Activated naive CD8-positive, alpha-beta T cell treated with anti-CD3 and anti-CD28 coated beads, Interleukin-2, amount 50 U/mL, for 24 hours (primary cell): ENCODE measurements around the gene ZFHX3.

Source experiments
- ATAC-seq: fragments of 150-1000 bp; cut with Tn5 transposase; one replicate; pipeline ENCODE4 v1.10.0; 2021
- DNase-seq: peaks from one replicate; pipeline ENCODE4 v3.0.0; 2021
- H3K27ac Mint-ChIP-seq: one replicate; pipeline ENCODE4 v1.8.0; 2021; ENCODE audit warnings: mild to moderate bottlenecking, mixed read lengths
- H3K27me3 Mint-ChIP-seq: one replicate; pipeline ENCODE4 v1.8.0; 2021; ENCODE audit warnings: mixed read lengths
- H3K36me3 Mint-ChIP-seq: one replicate; pipeline ENCODE4 v1.8.0; 2021; ENCODE audit warnings: low read depth, mixed read lengths
- H3K4me1 Mint-ChIP-seq: one replicate; pipeline ENCODE4 v1.8.0; 2021; ENCODE audit warnings: mixed read lengths
- H3K4me3 Mint-ChIP-seq: one replicate; pipeline ENCODE4 v1.8.0; 2021; ENCODE audit warnings: mild to moderate bottlenecking, moderate library complexity, mixed read lengths
- H3K9me3 Mint-ChIP-seq: one replicate; pipeline ENCODE4 v1.8.0; 2021; ENCODE audit warnings: mixed read lengths

ZFHX3 gene

DNA sequence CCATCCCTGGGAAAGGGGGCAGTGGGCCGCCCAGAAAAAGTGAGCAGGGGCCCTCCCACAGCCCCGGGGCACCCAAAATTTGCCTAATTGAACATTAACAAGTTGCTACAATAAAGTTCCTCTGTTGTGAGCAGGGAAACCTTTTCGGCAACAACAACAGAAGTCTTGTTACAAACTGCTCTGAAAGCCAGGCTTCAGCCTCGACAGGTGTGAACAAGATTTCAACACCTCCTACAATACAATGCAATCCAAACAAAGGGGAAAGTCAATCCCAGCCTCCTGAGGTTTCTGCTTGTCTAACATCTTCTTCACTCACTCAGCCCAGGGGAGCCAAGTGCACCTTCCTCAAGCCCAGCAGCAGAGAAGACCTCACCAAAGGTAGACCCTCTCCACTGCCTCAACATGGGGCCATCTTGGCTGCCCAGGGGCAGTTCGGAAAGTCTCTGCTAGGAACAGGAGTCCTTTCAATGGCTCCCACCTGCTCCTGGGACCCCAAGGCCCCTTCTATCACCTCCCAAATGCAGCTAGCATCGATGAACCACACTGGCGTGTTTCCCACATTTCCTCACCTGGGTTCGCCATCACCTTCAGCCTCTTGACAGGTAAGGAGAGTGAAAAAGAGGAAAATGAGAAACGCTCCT, 19.1 kb downstream of the ZFHX3 start:
- H3K4me3 Mint-ChIP-seq, result no peak overlapping the region
- no peak for ATAC-seq
- H3K27me3 Mint-ChIP-seq, result no peaks in the 10 kb centered on the region
- DNase-seq, result no peak
- no peaks in the 10 kb centered on the region for H3K9me3 Mint-ChIP-seq
- no peak overlapping the region for H3K27ac Mint-ChIP-seq
- no peaks in the 10 kb centered on the region for H3K4me1 Mint-ChIP-seq
- H3K36me3 Mint-ChIP-seq, result no peaks in the 10 kb centered on the region

DNA sequence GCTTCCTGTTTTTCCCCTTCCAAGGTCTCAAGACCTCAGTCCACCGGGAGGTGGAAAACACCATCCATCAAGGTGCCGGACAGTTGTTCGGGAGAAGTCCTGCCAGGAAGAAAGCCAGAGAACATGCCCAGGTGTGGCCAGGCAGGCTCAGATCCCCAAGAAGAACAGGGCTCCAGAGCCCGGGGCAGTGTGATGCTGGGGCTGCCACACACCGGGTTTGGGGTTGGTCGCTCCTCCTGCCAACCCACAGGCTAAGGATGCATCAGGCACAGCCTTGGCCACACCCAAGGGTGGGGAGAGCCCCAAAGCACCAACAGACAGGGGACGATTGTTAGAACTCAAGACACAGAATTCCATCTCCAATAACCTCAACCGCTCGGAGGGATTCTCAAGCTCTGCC, 19.7 kb downstream of the ZFHX3 start:
- no peak for DNase-seq
- no peaks in the 10 kb centered on the region for H3K36me3 Mint-ChIP-seq
- H3K27ac Mint-ChIP-seq, result no peak overlapping the region
- ATAC-seq, result no peak
- no peaks in the 10 kb centered on the region for H3K4me1 Mint-ChIP-seq
- no peaks in the 10 kb centered on the region for H3K27me3 Mint-ChIP-seq
- H3K4me3 Mint-ChIP-seq, result no peak overlapping the region
- no peaks in the 10 kb centered on the region for H3K9me3 Mint-ChIP-seq

DNA sequence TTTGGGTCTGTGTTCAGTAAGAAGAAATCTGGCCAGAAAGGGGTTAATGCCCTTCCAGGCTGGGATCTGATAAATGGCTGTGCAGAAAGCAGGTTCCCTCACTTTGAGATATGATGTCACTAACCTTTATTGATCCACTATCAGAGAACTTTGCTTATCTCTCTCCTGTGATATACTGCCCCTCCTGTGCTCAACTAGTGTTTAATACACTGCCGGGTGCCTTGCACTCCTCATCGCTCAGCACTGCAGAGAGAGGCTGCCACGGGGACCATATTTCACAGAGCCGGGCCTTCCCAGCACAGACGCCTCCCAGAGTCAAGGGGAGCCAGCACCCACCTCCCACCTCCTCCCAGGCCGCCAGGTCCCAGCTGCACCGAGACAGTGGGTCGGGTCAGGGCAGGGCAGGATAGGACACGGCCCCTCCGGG, 20.2 kb downstream of the ZFHX3 start:
- Mint-ChIP-seq H3K36me3 (no peaks in the 10 kb centered on the region), H3K27me3 (no peaks in the 10 kb centered on the region), H3K4me1 (no peaks in the 10 kb centered on the region), H3K27ac (no peak overlapping the region), H3K9me3 (no peaks in the 10 kb centered on the region), H3K4me3 (no peak overlapping the region)
- DNase-seq (no peak), ATAC-seq (no peak)

DNA sequence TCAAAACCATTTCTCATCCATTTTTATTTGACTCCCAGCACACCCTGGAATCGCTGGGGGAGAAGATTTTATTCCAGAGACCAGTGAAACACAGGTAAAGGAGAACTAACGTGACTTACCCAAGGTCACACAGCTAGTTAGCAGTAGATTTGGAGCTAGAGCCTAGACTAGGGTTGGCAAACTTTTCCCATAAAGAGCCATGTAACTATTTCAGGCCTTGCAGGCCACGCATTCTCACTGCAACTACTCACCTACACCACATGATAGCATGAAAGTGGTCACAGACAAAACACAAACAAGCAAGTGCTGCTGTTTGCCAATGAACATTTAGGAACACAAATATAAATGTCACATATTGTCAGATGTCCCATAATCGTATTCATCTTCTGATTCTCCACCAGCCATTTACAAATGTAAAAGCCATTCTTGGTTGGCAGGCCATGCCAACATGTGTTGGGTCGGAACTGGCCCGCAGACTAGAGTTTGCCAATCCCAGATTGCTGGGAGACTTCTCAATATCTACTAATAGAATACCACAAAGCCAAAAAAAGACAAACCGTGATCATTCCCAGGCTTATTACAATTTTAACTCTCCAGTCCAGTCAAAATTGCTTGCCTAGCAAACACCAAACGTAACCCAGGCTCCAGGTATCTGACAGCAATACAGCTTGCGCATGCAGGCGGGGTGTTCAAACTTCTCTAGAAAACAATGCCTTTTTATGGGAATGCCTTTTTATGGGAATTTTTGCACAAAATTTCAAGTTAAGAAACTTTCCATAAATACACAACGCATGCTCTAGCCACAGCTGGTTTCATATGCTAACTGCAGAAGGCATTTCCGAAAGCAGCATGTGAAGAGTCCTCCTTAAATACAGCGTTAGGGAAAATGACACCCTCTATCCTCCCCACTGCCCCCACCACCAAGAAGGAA, 20.9 kb downstream of the ZFHX3 start:
- Mint-ChIP-seq H3K27me3 (no peaks in the 10 kb centered on the region), H3K36me3 (no peaks in the 10 kb centered on the region), H3K4me1 (no peaks in the 10 kb centered on the region)

DNA sequence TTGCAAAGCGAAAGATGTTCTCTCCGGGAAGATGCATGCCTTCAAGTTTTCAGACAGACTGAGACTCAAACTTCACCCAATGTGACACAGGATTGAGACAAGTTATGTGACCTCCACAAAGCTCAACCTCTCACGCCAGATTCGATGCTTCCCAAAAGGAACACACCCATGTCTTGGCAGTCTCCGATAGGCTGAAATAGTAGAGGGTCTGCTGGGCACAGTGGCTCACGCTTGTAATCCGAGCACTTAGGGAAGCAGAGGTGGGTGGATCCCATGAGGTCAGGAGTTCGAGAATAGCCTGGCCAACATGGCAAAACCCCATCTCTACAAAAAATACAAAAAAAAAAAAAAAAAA, 22.1 kb downstream of the ZFHX3 start:
- Mint-ChIP-seq H3K4me3 (no peak overlapping the region), H3K27ac (no peak overlapping the region), H3K27me3 (no peaks in the 10 kb centered on the region), H3K36me3 (no peaks in the 10 kb centered on the region), H3K4me1 (no peaks in the 10 kb centered on the region), H3K9me3 (no peaks in the 10 kb centered on the region)
- ATAC-seq, result no peak
- DNase-seq, result no peak

More for the DNA sequence above, 20.9 kb downstream of the ZFHX3 start:
- H3K4me3 Mint-ChIP-seq, result no peak overlapping the region
- ATAC-seq (no peak), DNase-seq (no peak)
- H3K9me3 Mint-ChIP-seq, result no peaks in the 10 kb centered on the region
- H3K27ac Mint-ChIP-seq, result no peak overlapping the region

DNA sequence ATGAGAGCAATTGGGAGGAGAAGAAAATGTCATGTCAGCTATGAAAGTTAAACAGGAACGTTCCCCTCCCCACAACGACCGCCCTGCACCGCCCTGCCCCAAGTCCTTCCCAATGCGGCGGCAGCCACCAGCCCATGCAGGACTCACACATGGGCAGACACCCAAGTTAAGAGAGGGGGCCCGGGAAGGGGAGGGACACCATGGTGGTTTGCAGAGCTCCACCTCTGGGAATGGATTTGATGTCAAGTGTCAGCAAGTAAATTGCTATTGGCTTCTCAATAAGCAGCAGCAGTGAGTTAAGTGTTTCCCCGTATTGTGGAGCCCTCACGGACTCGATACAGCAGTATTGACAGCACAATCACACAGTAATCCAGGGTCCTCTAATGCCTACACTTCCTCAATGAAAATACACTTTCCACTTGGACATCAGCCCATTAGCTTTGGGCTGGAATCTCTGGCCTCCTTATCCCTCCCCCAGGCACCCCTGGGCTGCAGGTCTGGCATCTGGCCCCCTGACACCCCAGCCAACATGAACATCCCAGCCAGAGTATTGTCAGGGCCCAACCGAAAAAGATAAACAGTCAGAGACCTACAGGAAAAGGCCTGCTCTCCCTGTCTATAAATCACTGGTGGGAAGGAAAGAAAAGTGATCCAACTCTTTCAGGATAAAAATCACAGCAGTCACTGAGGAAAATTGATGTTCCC, 22.6 kb downstream of the ZFHX3 start:
- H3K27ac Mint-ChIP-seq, result no peak overlapping the region
- no peaks in the 10 kb centered on the region for H3K27me3 Mint-ChIP-seq
- H3K9me3 Mint-ChIP-seq, result no peaks in the 10 kb centered on the region
- no peak for ATAC-seq
- H3K4me1 Mint-ChIP-seq, result no peaks in the 10 kb centered on the region
- no peaks in the 10 kb centered on the region for H3K36me3 Mint-ChIP-seq
- DNase-seq, result no peak
- H3K4me3 Mint-ChIP-seq, result no peak overlapping the region

DNA sequence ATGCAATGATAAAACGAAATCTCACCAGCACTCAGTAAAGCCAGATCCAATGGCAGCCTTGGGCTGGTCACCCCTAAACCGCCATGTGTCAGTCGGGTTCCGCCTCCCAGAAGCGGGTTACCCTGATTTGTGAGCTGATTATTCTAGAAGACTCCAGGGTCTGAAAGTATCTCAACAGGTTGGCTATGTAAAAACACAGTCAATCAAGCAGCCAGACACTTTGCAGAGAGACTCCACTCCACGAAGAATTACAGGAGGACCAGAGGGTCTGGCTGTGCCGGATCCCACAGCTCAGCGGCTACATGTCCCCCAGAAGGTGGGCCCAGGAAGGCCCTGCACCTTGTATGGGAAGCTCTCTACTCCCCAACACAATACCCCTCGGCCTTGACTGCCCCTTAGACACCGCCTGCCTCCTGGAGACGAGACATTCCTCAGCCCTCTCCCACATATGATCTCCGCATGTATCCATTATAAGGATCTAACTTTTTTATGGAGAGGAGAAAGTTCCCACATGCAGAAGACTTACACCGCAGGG, 23.3 kb downstream of the ZFHX3 start:
- Mint-ChIP-seq H3K27me3 (no peaks in the 10 kb centered on the region), H3K4me1 (no peaks in the 10 kb centered on the region), H3K9me3 (no peaks in the 10 kb centered on the region)

DNA sequence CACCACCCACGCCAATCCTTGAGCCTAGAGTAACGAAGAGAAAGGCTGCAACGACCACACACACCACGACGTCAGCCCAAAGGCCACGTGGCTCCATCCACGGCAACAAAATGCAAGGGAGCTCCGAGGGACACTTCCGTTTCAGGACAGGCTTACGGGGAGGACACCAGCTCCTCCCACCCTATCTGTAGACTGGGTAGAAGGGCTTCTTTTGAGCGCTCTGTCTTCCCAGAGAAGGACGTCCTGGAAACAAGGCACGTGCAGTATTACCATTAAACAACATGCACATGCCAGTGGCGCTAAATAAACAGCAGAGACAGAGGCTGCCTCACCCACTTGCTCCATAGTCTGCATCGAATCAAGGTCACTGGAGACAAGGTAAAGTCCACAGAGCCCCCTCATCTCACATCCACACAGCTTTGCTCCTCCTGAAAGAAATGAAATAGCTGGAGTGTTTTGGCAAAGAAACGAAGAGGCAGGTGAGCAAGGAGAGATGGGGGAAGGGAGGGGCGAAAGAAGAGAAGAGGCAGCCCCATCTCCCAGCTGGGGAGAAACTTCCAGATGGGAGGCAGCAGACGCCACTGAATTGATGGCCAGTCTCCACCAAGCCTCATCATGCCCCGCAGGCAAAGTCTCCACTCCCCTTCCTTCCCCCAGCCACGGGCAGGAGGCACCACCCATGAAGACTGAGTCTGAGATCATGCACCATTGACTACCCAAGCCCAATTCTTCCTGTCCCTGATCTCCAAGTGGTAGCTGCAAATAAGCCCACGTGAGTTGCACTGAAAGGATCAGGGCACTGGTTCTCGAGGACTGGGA, 24.0 kb downstream of the ZFHX3 start:
- no peak overlapping the region for H3K4me3 Mint-ChIP-seq
- no peaks in the 10 kb centered on the region for H3K4me1 Mint-ChIP-seq
- no peak for DNase-seq
- no peaks in the 10 kb centered on the region for H3K9me3 Mint-ChIP-seq
- no peaks in the 10 kb centered on the region for H3K36me3 Mint-ChIP-seq
- H3K27me3 Mint-ChIP-seq, result no peaks in the 10 kb centered on the region
- H3K27ac Mint-ChIP-seq, result no peak overlapping the region
- no peak for ATAC-seq

More for the DNA sequence above, 23.3 kb downstream of the ZFHX3 start:
- no peak overlapping the region for H3K27ac Mint-ChIP-seq
- no peaks in the 10 kb centered on the region for H3K36me3 Mint-ChIP-seq
- DNase-seq (no peak), ATAC-seq (no peak)
- H3K4me3 Mint-ChIP-seq, result no peak overlapping the region

DNA sequence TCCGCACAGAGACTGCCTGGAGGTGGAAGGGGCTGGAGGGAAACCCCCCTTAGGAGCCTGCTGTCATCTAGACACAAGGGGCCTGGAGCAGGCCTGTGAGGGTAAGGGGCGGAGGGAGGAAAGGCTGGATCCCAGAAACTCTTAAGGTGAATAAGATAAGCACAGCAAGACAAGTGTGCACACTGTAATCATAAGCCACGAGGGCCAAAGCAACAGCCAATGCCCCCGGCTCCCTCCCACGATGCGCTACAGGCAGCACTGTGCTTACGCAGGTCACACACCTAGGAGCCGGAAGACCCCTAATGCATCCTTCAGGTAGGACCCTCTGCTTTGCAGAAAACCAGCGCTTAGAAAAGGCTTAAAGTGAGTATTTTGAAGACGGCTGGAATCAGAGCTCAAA, 24.6 kb downstream of the ZFHX3 start:
- no peak overlapping the region for H3K27ac Mint-ChIP-seq
- H3K27me3 Mint-ChIP-seq, result no peaks in the 10 kb centered on the region
- no peak overlapping the region for H3K4me3 Mint-ChIP-seq
- H3K36me3 Mint-ChIP-seq, result no peaks in the 10 kb centered on the region
- ATAC-seq (no peak), DNase-seq (no peak)
- no peaks in the 10 kb centered on the region for H3K9me3 Mint-ChIP-seq
- H3K4me1 Mint-ChIP-seq, result no peaks in the 10 kb centered on the region

DNA sequence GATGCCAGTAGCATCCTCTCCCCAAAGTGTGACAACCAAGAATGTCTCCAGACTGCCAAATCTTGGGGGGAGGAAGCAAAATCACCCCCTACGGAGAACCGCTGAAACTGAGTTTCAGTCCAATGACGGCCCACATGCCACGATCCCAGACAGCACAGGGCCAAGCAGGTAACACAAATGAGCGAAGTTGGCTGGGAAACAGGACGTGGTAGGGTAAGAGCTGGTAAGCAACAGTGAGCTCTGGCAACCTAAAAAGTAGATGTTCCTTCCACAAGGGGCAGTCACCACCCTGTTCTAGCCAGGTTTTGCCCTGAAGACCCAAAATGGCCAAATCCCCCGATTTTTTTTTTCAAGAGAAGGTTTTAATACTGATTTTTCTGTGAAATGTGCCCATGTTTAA, 25.4 kb downstream of the ZFHX3 start:
- H3K27me3 Mint-ChIP-seq, result no peaks in the 10 kb centered on the region
- no peak overlapping the region for H3K4me3 Mint-ChIP-seq
- H3K27ac Mint-ChIP-seq, result no peak overlapping the region
- DNase-seq (no peak), ATAC-seq (no peak)
- no peaks in the 10 kb centered on the region for H3K9me3 Mint-ChIP-seq
- H3K4me1 Mint-ChIP-seq, result no peaks in the 10 kb centered on the region
- H3K36me3 Mint-ChIP-seq, result no peaks in the 10 kb centered on the region

DNA sequence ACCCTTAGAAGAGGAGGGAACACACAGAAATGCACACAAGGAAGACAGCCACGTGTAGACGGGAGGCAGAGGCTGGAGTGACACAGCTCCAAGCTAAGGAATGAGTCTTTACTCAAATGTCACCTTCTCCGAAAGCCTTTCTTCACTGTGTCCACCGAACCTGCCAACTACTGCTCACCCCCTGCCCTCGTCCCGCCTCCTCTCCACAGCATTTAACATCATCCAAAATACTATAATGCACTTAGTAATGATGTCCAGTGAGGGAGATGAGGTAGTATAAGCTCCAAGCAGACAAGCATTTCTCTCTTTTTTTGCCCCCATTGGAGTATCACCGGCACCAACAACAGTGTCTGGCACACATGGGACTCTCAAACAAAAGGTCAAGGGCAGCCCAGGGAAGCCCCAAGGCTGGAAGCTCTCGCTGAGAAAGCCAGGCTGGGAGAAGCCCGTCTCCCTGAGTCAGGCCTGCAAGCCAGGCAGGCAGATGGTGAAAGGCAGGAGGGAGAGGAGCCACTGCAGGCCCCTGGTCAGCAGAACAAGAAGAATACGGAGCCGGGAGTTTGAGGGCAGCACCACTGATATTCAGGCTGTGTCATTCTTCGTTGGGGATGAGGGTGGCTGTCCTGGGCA, 25.9 kb downstream of the ZFHX3 start:
- ATAC-seq (no peak), DNase-seq (no peak)
- Mint-ChIP-seq H3K9me3 (no peaks in the 10 kb centered on the region), H3K27ac (no peak overlapping the region), H3K36me3 (no peaks in the 10 kb centered on the region), H3K4me1 (no peaks in the 10 kb centered on the region), H3K27me3 (no peaks in the 10 kb centered on the region), H3K4me3 (no peak overlapping the region)

DNA sequence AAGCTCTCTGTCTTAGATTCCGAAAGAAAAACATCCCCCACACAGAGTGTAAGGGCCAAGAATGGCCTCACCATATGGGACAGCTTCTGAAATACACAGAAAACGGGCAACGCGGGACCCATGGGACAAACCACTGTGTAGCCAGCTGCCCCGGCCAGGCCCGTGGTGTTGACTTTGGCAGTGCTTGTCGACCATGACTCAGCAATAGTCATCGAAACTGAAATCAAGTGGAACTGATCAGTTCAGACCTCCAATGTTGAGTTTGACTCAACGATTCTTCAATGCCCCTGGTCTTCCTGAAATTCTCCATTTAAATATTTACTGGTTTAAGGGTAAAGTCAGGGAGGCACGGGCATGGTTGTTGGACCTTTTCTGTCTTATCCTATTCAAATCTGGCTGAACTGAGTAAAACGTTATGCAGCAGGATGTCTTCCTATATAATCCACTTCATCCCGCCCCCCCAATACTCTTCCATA, 27.5 kb downstream of the ZFHX3 start:
- ATAC-seq, result no peak
- H3K4me3 Mint-ChIP-seq, result no peak overlapping the region
- DNase-seq, result no peak
- H3K9me3 Mint-ChIP-seq, result no peaks in the 10 kb centered on the region
- no peak overlapping the region for H3K27ac Mint-ChIP-seq
- no peaks in the 10 kb centered on the region for H3K36me3 Mint-ChIP-seq
- no peaks in the 10 kb centered on the region for H3K4me1 Mint-ChIP-seq
- no peaks in the 10 kb centered on the region for H3K27me3 Mint-ChIP-seq

DNA sequence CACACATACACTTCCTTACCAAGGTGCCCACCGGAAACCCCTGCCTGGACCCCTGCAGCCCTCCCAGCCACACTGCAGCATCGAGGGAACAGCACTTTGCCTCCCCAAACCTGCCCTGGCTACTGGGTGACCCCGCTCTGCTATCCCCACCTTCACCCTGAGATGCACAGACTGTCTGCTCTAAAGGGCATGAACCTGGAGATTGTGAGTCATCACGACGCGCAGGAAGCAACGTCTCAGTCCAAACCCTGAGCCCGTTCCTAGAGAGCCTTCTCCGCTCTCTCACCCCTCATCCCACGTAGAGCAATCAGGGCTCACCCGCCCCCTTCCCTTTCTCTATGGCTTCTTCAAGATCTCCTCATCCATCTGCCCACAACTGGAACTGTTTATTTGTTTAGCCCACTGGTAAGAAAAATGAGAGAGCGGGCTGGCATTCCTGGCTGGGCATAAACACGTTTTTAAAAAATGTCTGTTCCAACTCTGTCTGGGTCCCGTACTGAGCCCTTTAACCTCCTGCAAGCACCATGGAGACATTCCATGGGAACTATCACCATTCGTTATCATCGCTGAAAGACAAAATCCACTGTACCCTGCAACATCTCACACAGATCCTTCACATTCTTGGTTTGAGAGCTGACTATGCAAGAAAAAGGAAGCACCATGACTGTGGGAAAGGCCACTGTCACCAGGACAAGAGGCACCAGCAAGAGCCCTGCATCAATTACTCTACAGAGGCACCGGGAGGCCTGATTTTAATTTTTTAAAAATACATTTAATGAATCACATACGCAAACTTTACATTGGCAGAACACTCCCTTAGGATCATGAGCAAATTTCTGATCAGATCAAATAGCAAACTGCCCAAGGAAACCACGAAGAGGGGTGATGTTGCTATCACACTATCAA, 28.2 kb downstream of the ZFHX3 start:
- Mint-ChIP-seq H3K27me3 (no peaks in the 10 kb centered on the region), H3K9me3 (no peaks in the 10 kb centered on the region), H3K36me3 (no peaks in the 10 kb centered on the region), H3K27ac (no peak overlapping the region), H3K4me3 (no peak overlapping the region), H3K4me1 (no peaks in the 10 kb centered on the region)
- ATAC-seq, result peak; percentile 40
- no peak for DNase-seq
